HG03196 (cell line): ENCODE measurements around the gene RAB3D.
"Not testable (repeated sequence)": the region's sequence is repeated elsewhere in the genome, so short reads cannot be mapped to it uniquely, and the experiment has no call there.

Source experiments
- ATAC-seq: cut with Tn5 transposase; IDR thresholded peaks from one replicate; pipeline ENCODE4 v1.9.1; 2021; ENCODE audit not compliant: unreplicated experiment

The RAB3D gene

DNA sequence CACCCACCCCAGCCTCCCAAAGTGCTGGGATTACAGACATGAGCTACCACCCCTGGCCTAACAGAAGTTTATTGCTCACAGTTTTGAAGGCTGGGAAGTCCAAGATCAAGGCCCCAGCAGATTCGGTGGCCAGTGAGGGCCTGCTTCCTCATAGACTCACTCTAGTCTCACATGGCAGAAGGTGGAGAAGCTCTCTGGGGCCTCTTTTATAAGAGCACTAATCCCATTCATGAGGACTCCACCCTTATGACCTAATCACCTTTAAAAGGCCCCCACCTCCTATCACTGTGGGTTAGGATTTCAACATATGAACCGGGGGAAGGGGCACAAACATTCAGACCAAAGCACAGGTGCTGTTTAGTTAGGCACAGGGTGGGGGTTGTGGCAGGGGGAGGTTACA, 28.1 kb upstream of the RAB3D start:
- ATAC-seq, result no peak

DNA sequence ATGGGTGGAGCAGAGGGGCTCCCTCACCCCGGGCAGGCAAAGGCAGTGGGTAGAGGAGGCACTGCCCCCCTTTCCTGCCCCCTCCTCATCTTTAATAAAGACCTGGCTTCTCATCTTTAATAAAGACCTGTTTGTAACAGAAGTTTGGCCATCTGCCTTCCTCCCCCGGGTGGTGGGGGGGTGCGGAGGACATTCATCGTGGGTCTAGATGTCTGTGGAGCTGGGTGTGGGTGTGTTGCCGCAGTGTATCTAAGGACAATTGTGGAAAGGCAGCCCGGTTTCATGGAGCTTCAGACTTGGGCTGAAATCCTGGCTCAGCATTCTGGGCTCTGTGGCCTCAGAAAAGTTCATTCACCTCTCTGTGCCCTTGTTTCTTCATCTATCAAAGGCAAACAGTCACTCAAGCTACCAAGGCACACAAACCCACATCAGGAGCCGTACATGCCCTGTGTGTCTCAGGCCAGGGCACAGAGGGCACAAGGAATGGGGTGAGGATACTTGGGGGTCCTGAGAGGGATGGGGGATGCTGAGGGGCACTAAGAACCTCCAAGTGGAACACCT, 26.2 kb upstream of the RAB3D start:
- no peak for ATAC-seq

GRCh38 chr19:11364935-11365334, 25.5 kb upstream of the RAB3D start:
- ATAC-seq, result no peak

GRCh38 chr19:11364296-11364904, 24.9 kb upstream of the RAB3D start:
- no peak for ATAC-seq

- no peak for ATAC-seq
Measured at GRCh38 chr19:11363881-11364280, 24.4 kb upstream of the RAB3D start.

GRCh38 chr19:11361771-11362731, 22.6 kb upstream of the RAB3D start:
- no peak for ATAC-seq

GRCh38 chr19:11361037-11361770, 21.7 kb upstream of the RAB3D start:
- ATAC-seq, result no peak

GRCh38 chr19:11359421-11359820, 20.0 kb upstream of the RAB3D start:
- ATAC-seq, result no peak

DNA sequence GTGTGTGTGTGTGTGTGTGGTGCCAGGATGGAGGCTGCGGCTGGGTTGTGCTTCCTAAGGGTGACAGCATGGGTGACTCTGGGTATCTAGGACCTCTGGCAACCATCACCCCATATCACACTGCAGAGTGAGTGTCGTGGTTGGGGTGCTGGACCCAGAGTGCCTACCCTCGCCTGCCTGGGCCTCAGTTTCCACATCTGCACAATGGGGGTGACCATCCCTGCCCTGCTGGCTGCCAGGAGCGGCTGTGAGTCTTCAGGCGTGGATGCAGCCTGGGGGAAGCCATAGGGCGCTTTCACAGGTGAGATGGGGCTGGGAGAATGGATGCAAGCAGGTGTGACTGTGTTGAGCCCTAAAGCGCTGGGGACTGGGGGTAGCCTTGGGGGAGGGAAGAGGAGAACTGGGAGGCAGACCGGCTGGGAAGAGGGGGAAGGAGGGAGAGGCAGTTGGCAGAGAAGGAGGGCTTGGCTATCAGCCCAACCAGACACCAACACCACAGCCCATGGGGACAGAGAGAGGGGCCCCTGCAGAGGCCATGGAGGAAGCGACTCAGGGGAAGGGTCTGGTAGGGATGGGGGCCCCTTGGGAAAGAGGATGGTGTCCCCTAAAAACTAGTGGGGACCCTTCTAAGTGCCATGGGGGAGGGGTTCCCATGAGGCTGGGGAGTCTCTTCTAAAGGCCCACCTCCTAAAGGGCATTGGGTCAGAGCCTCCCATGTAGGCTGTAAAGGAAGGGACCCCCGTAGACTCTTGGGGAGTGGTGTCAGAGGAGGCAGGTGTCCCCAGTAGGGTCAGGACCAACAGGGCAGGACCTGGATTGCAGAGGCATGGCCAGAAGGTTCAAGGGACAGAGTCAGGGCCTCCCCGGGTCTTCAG, 17.5 kb upstream of the RAB3D start:
- no peak for ATAC-seq

GRCh38 chr19:11356074-11356397, 16.6 kb upstream of the RAB3D start:
- ATAC-seq, result no peak

- ATAC-seq, result no peak
Measured at GRCh38 chr19:11355160-11356073, 16.0 kb upstream of the RAB3D start, which contains the start of gene PLPPR2. PLPPR2 (plus strand) TSS chr19:11355432; CDS start chr19:11357674, 2,242 bp downstream.

DNA sequence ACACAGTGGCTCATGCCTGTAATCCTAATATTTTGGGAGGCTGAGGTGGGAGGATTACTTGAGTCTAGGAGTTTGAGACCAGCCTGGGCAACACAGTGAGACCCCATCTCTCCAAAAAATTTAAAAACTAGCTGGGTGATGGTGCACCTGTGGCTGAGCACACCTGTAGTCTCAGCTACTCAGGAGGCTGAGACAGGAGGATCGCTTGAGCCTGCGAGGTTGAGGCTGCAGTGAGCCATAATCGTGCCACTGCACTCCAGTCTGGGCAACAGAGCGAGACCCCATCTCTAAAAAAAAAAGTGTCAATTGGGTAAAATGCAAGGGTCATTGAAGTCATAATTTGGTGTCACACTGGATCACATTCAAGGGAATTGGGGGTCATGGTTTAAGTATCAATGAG, 14.6 kb upstream of the RAB3D start:
- ATAC-seq, result not testable (repeated sequence)

GRCh38 chr19:11349171-11349570, 9.7 kb upstream of the RAB3D start:
- no peak for ATAC-seq

GRCh38 chr19:11347546-11348039, 8.1 kb upstream of the RAB3D start:
- ATAC-seq, result no peak

DNA sequence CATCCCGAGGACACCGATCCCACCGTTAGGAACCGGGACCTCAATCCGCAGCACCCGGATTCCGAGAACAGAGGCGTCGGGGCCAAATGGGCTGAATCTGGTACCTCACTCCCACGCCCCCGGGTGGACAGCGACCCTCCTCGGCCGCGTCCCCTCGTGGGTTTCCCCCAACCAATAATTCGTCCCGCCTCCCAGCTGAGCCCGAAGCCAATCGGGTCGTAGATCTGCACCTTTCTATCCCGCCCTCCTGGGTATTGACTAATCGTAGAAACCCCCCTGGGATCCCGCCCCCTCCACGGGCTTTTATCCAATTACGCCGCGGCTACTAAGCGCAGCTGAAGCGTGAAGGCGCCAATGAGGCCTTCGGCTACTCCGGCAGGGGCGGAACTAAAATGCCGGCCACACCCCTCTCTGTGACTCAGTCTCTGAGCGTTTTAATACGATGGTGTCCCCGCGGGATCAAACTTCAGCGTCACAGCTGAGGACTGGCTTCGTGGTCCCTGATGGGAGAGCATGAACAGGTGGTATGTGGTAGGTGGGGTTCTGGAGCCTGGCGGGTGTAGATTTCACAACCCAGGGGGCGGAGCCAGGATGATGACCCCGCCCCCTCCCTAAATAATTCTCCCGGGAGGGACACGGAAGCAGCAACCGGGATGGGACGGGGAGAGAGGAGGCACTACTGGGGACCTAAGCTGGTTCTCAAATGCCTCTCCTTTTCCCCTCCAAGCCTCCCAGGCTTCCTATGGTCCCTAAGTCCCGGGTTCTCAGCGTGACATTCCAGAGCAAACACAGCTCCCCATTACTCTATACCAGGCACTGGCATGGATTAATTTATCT, 6.9 kb upstream of the RAB3D start, which contains the start of the genes CCDC159 and TMEM205:
CCDC159 (plus strand) TSS at position 416 of the 837 bp plus-strand sequence; CDS start at position 504, 88 bp downstream.
TMEM205 (minus strand) TSS at position 165 of the 837 bp plus-strand sequence. CDS start 649 bp downstream, outside the sequence.
- peak; percentile 81 for ATAC-seq

- no peak for ATAC-seq
Measured at GRCh38 chr19:11345122-11345803, 5.8 kb upstream of the RAB3D start.

DNA sequence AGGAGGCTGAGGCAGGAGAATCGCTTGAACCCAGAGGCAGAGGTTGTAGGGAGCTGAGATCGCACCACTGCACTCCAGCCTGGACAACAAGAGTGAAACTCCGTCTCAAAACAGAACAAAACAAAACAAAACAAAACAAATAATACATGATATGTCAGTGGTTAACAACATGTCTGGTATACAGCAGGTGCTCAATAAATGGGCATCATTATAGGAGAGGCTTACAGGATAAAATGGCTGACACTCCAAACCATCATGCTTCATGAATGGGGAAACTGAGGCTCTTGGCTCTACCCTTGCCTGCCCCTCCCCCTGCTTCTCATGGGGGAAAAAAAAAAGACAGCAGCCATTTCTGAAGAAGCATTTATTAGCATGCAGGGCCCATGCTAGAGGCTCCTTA, 3.0 kb upstream of the RAB3D start:
- ATAC-seq, result no peak
